Activated naive CD4-positive, alpha-beta T cell (primary cell): ENCODE data around the gene FAM111B.
"Not testable (repeated sequence)": the region's sequence is repeated elsewhere in the genome, so short reads cannot be mapped to it uniquely, and the experiment has no call there.

ENCODE experiments used
- DNase-seq, 4 experiments: peaks; one replicate each; lab custom pipeline; 2025; lab: John Stamatoyannopoulos, UW

FAM111B gene

DNA sequence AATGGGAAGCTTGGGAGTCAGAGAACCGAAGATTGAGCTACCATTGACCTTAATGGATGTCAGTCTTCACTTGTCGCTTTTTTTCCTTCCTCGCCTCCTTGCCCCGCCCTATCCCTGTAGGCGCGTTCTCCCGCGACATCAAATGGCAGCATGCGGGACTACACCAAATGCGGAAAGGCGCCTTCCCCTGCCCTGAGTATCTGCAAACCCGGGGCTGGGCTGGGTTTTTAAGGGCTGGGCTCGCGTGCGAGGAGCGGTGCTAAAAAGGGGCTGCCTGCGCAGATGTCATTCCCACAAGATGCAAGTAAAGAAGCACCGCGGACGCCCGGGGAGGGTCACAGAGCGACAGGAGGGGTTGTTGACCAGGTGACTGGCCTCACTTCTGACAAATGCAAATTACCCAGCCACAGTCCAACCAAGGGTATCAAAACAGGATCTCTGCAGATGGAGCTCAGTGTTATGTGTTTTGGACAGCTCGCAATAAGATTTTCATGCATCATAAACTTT is 4.7 kb upstream of the FAM111B start:
- DNase-seq = peak in 2 of 4 experiments; percentile 4 to 21

DNA sequence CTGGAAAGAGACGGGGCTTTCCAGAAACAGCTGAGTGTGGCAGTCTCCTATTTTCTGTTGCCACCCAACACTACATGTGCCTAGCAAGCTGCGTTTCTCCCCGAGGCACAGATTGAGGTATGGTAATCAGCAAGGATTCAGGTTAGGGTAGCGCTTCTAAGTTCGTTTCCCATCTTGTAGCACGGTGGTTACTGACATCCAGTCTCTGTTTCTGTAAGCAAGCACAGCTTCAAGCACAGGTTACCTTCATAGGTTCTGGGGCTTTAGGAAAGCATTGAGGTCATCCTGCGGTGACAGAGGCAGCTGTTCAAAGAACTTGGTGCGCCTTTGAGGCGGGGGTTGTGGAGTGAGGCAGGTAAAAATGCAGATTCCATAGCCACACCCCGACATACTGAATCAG is 684 bp downstream of the FAM111B start:
- not testable (repeated sequence) for DNase-seq

DNA sequence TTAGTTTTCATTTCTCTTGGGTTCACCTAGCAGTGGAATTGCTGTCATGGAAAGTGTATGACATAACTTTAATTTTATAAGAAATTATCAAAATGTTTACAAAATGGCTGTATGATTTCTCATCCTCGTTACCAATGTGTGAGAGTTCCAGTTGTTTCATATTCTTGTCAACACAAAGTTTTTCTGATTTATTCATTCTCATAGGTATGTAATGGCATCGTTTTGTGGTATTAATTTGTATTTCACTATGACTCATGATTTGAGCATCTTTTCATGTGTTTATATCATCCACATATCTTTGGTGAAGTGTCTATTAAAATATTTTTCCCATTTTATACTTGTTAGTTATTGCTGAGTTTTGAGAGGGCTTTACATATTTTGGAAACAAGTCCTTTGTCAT is 5.5 kb downstream of the FAM111B start:
- DNase-seq = no peak

DNA sequence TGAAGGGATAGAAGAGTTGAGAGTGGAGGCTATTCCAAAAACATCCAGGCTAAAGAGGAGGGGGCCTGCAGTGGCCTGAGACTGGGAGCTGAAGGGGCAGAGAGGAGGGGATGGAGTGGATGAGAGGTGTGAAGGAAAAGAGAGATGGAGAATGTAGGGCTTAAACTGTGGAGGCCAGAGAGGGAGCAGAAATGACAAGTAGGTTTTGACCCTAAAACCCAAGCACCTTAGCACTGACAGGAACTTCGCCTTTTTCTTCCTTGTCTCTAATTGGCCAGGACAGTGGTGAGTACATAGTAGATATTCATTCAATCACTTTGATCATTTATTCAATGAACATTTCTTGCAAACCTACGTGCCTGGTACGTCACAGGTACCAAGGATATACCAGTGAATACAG is 7.3 kb downstream of the FAM111B start:
- no peak for DNase-seq

DNA sequence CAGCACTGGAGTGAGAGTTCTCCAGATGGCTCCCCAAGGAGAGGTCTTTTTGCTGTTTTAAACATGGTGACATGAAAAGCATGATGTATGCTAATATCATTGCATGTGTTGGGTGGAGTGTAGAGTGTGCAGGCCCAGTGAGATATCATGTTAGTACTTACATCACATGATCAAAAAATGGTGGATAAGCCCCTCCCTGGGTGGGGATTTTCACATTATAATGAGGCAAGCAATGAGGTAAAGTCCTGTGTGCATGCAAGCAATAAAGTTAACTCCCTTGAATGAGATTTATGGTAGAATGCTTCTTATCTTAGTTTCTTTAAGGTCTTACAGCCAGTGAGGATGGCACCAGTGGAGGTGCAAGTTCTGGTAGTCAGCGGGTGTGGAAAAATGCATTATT is 8.5 kb downstream of the FAM111B start:
- no peak for DNase-seq

DNA sequence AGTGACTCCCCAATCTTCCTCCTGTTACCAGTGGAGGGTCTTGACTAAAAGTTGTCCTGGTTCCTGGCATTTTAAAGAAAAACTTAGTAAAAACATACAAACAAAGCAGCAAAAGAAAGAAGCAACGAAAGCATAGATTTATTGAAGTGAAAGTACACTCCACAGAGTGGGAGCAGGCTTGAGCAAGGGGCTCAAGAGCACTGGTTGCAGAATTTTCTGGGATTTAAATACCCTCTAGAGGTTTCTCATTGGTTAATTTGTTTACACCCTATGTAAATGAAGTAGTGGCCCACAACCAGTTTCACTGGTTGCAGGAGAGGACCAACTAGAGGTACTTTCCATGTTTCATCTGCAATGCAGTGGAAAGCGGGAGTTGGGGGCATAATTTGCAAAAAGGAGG is 10.7 kb downstream of the FAM111B start:
- DNase-seq = no peak

DNA sequence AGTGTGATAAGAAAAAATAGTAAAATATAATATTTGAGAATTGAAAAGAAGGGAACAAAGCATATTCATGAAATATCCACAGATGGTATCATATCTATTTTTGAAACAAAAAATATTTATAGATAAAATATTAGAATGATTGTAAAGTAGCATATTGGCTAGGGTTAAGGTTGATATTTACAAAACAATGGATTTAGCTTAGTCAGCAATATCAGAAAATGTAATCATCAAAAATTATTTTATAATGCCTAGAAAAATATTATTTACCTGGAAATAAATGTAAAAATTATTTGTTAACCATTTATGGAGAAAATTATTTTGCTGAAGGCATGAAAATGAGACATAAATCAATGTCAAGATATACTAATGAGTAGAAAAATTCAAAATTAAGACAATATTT is 12.8 kb downstream of the FAM111B start:
- no peak for DNase-seq

DNA sequence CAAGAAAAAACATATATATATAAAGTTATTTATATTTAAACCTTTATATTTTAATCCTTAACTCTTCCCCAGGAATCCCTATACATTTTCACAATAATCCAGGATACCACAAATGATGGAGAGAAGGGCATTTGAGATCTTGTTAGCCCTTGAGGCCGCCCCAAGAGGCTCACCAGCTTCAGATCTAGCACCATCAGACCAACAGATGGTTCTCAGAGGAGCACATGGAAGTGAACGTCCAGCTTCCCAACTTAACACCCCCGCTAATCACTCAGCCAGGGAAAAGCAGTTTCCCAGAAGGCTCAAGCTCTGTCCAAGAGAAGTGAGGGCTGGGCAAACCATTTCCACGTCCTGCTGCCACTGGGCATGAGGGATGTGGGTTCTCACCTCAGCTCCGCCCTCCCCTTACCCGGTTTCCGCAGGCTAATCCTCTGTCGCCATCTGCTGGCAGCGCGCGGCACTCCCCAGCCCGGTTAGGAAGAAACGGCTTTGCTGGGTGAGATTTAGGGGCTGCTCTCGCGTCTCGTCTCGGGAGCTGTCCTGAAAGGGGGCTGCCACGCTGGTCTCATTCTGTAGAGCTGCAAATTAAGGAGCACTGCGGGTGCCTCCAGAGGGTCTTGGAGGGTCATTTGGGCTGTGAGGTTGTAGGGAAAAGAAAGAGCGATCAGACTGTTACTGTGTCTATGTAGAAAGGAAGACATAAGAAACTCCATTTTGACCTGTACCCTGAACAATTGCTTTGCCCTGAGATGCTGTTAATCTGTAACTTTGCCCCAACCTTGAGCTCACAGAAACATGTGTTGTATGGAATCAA is 28.8 kb downstream of the FAM111B start:
- DNase-seq = peak; percentile 78 to 88 (median 84)

DNA sequence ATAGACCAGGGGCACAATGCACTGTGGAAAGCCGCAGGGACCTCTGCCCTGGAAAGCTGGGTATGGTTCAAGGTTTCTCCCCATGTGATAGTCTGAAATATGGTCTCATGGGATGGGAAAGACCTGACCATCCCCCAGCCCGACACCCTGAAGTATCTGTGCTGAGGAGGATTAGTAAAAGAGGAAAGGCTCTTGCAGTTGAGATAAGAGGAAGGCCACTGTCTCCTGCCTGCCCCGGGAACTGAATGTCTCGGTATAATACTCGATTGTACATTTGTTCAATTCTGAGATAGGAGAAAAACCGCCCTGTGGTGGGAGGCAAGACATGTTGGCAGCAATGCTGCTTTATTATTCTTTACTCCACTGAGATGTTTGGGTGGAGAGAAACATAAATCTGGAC is 29.5 kb downstream of the FAM111B start:
- not testable (repeated sequence) for DNase-seq

DNA sequence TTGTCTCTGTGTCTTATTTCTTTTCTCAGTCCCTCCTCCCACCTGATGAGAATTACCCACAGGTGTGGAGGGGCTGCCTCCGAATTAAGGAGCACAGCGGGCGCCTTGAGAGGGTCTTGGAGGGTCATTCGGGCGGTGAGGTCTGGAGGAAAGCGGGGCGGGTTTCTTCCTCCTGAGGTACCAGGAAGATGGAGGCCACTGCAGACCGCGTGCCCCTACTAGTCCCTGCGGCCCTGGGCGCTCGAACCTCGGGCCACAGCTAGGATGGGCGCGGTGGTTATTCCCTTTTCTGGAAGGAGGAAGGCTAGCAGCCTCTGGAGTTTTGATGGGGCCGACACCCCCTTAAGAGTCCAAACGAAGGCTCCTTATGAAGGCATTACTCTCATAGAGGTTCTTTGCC is 30.2 kb downstream of the FAM111B start:
- DNase-seq = no peak

DNA sequence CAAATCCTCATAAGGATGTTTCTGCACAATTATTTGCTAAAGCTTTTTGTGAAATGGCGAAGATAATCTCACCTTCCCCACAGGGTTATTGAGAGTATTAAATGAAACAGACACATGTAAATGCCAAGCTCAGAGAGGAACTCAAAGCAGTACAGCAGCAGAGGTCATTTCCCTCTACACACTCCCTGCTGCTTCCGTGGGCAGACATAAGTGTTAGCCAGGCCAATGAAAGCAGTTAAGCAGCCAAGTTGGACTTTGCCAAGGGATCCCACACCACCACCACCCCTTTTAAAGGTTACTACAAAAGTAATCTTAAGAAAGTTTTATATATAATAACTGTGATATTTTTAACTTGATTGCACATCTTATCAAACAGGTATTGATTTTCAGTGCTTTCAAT is 31.6 kb downstream of the FAM111B start:
- no peak for DNase-seq

DNA sequence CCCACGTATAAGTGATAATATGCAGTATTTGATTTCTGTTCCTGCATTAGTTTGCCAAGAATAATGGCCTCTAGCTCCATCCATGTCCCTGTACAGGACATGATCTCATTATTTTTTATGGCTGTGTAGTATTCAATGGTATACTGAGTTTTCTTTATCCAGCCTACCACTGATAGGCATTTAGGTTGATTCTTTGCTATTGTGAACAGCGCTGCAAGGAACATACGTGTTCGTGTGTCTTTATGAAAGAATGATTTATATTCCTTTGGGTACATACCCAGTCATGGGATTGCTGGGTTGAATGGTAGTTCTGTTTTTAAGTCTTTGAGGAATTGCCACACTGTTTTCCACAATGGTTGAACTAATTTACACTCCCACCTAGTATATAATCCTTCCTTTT is 34.2 kb downstream of the FAM111B start:
- no peak for DNase-seq

DNA sequence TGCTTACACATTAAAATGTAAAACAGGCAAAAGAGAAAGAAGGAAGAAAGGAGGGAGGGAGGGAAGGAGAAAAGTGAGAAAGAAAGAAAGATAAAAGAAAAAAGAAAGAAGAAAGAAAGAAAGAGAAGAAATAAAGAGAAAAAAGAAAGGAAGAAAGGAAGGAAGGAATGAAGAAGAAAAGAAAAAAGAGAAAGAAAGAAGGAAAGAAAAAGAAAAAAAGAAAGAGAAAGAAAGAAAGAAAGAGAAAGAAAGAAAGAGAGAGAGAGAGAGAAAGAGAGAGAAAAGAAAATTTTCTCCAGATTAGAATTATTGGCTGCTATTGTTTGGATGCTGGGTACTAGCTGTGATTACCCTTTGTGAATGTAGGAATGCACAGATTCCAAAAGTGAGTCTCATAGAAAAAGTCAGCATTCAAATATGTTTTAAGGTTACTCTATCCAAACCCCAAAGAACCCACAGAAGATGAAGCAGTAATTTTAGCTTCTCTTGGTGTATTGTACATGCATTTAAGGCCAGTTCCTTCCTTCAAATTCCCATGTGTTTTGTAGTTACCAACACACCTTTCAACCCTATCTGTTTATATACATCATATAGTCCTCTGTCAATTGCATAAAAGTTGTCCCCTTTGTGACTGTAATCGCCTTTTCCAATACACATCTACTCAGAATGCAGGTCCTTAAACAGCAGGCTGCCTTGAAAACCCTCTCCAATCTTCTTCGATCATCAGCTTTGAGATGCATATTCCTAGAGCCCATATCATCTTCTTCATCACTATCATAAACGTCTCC is 34.8 kb downstream of the FAM111B start:
- DNase-seq = no peak

DNA sequence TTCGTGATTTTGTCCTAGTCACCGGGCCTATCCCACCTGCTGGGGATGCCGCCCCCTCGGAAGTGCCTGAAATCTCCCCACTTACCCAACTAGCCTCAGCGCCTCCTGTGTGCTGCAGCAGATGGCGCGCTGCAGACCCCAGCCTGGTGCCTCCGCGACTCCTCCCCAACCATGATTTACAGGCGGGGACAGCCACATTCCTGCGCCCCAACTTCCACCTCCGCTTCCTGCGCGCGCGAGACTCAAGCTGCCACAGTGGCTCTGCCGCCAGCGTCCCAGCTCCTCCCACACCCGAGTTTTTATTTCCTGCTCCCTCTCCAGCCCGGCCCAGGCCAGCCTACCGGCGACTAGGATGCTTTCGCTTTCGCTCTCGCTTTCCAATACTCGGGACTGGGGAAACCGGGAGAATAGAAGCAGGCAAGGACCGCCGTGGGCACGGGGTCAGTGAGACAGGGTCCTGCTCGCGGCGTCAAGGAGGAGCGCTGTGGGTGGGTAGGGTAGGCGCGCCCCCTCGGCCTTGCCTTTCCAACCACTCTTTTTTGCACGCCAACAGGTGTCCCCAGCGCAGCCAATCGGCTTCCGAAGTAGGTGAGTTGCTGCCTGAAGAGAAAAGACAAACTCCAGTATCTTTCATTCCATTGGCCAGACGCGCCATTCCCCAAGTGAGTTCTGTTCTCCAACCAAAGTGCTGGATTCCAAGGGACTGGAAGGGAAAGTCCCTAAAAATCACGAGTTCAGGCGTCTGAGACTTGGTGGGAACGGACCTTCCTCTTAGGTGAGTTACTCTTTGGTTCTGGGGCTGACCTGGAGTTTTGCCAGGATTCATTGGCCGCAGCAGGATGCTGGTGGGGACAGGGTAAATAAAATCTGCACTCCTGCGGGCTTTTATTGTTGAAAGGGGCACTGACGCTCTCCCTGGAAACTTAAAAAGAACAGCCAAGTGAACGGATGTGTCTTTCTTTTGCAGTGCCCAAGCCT is 35.8 kb downstream of the FAM111B start, which contains the start of gene FAM111A:
Gene FAM111A, plus strand, starts transcription at position 327 of the 978 bp plus-strand sequence. CDS start 6,017 bp downstream, outside the sequence.
- peak; percentile 46 to 71 (median 54) for DNase-seq

DNA sequence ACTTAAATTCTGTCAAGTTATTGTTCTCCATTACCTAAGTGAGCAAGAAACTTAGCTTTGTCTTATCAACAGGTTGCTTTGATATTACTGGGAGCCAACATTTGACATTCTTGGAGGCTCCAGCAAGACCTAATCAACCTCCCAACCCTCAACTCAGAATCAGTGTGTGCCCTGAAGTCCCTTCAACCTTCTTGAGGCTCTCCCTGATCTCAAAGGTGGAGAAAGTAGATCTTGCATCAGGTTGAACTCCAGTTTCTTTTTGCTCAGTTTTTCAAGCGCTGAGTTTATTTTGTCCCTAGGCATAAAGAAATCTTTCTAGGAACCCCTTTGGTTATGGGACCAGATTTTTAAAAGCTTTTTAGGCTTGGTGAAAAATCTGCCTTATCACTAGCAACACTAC is 37.1 kb downstream of the FAM111B start:
- no peak for DNase-seq

DNA sequence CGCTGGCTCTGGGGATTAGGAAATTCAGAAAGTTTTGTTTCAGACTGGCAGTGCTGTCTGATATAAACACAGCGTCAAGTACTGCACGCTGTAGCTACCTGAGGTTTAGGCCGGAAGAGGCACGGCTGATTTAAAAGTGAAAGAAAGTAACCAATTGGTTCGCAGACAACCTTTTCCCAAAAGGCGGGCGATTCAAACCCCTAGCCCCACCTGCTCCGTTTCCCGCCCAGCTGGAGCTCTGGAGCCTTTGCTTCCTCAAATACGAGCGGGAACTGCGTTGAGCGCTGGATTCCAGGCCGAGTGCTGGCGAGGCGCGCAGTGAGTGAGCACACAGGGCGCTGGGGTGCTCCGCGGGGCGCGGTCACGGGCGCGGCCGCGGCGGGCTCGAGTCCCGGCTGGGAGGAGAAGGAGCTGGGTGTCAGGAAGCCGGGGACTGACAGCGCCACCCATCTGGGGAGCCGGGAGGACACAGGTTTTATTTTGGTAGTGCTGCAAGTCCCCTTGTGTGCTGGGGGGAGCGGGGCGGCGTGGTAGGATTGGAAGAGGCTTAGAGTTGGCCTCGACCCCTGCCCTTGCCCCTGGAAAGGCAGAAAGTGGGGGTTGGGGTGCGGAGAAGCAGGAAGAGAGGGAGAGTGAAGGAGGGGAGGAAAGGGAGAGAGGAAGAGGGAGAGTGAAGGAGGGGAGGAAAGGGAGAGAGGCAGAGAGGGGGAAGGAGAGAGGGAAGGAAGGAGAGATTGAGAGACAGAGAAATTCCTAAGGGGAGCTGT is 37.7 kb downstream of the FAM111B start:
- DNase-seq = peak; percentile 26 to 33 (median 30)

DNA sequence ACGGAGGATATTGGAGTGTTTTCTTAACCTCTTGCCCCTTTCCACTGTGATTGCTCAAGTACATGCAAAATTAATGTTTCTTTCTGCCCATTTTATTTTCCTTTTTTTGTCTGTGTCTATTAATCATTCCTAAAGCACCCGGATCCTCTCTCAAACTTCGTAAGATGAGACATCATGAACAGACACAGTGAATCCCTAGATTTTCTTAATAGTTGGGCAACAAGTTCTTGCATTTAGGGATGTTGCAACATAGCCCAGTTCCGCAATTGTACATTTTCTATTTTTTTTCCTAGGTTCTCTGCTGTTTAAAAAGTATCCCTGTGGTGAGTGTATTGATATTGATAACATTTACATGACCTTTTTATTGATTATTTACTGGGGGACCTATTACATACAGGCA is 38.5 kb downstream of the FAM111B start:
- no peak for DNase-seq

DNA sequence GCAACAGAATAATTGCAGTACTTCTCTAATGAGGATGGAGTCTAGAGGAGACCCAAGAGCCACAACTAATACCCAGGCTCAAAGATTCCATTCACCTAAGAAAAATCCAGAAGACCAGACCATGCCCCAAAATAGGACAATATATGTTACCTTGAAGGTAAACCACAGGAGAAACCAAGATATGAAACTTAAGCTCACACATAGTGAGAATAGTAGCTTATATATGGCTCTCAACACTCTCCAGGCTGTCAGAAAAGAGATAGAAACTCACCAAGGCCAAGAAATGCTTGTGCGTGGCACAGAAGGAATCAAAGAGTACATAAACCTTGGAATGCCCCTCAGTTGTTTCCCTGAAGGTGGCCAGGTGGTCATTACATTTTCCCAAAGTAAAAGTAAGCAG is 44.7 kb downstream of the FAM111B start:
- DNase-seq = no peak

DNA sequence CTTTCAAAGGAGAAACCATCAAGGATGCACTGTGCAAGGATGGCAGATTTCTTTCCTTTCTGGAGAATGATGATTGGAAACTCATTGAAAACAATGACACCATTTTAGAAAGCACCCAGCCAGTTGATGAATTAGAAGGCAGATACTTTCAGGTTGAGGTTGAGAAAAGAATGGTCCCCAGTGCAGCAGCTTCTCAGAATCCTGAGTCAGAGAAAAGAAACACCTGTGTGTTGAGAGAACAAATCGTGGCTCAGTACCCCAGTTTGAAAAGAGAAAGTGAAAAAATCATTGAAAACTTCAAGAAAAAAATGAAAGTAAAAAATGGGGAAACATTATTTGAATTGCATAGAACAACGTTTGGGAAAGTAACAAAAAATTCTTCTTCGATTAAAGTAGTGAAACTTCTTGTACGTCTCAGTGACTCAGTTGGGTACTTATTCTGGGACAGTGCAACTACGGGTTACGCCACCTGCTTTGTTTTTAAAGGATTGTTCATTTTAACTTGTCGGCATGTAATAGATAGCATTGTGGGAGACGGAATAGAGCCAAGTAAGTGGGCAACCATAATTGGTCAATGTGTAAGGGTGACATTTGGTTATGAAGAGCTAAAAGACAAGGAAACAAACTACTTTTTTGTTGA is 45.4 kb downstream of the FAM111B start:
- DNase-seq = no peak

DNA sequence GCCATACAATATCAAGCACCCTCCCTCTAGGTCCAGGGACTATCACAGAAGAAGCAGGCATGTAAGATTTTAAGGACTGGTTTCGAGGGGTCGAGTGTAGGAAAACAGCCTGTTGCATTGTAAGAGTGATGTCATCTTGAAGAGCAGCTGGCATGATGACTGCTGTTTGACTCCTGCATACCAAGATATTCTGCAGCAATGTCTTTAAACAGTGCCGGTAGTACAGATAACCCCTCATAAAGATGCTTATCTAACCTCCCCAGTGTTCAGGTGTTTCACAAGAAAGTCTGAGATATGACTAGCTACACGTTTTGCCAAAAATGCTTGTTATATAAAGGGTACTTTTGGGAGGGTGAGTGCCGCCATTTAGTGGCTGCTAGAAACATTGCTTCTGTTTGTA is 47.6 kb downstream of the FAM111B start:
- no peak for DNase-seq

DNA sequence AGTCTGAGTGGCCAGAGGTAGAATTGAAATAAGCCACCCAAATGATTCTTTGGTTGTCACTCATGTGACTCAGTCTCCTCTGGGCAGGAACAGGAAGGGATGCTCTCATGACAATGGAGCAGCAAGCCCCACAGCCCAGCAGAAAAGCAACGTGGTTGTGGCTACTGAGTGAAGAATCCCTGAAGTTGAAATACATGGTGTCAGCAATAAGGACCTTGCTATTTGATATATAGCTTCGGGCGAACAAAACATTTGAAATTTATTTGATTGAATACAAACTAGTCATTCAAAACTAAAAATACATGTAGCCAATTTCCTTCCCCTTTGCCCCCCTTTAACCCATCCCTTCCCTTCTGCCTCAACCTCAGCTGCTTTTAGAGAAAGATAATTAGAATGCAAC is 50.4 kb downstream of the FAM111B start:
- DNase-seq = no peak
